Fibroblast of pulmonary artery (primary cell): Measurements from ENCODE around the gene S100A1.

Experiments used
- DNase-seq: peaks from one replicate; pipeline ENCODE4 v3.0.0-alpha.2; 2010; ENCODE audit warnings: low read depth
- H3K4me3 ChIP-seq: replicated peaks from 2 replicates; pipeline ENCODE4 v1.5.1; 2011; ENCODE audit warnings: low read depth, mild to moderate bottlenecking, control low read depth, low read length, moderate library complexity
- TF ChIP-seq, protein P1 (sequence below): IDR thresholded peaks from 2 replicates; pipeline ENCODE4 v1.5.1; 2011; ENCODE audit warnings: mild to moderate bottlenecking, control low read depth, low read length, inconsistent platforms; ENCODE audit errors: missing control alignments

The S100A1 gene

DNA sequence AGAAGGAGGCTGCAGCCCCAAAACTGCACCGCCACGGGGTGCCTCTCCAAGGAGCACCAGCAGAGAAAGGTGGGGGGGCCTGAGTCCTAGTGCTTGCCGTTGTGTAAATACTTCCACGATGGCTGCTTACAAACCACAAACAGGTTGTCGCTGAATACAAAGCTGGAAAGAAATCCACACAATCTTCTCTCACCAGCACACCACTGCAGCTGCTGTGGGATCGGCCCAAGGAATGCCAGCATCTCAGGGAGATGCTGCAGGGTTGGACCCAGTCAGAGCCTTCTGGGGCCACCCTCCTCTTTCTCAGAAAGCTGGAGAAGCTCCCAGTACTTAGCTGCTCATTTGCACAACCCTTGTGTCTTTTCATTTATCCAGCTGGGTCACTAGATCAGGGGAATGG, 9.1 kb upstream of the S100A1 start:
- no peak overlapping the region for H3K4me3 ChIP-seq
- no peak for DNase-seq
- TF ChIP-seq, protein P1, sequence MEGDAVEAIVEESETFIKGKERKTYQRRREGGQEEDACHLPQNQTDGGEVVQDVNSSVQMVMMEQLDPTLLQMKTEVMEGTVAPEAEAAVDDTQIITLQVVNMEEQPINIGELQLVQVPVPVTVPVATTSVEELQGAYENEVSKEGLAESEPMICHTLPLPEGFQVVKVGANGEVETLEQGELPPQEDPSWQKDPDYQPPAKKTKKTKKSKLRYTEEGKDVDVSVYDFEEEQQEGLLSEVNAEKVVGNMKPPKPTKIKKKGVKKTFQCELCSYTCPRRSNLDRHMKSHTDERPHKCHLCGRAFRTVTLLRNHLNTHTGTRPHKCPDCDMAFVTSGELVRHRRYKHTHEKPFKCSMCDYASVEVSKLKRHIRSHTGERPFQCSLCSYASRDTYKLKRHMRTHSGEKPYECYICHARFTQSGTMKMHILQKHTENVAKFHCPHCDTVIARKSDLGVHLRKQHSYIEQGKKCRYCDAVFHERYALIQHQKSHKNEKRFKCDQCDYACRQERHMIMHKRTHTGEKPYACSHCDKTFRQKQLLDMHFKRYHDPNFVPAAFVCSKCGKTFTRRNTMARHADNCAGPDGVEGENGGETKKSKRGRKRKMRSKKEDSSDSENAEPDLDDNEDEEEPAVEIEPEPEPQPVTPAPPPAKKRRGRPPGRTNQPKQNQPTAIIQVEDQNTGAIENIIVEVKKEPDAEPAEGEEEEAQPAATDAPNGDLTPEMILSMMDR = no peak

DNA sequence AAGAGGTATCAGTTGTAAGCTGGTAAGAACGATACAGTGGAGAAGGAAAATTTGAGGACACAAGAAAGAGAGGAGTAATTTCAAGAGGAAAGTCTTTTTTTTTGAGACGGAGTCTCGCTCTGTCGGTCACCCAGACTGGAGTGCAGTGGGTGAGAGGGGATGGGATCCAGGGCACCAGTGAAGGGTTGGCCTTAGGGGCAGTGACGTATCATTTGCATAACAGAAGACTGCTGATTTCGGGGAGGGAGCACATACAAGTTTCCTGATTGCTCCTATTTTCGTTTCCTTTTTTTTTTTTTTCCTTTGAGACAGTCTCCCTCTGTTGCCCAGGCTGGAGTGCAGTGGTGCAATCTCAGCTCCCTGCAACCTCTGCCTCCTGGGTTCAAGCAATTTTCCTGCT, 5.1 kb upstream of the S100A1 start:
- H3K4me3 ChIP-seq = no peak overlapping the region
- TF ChIP-seq, protein P1 = no peak
- DNase-seq = no peak

DNA sequence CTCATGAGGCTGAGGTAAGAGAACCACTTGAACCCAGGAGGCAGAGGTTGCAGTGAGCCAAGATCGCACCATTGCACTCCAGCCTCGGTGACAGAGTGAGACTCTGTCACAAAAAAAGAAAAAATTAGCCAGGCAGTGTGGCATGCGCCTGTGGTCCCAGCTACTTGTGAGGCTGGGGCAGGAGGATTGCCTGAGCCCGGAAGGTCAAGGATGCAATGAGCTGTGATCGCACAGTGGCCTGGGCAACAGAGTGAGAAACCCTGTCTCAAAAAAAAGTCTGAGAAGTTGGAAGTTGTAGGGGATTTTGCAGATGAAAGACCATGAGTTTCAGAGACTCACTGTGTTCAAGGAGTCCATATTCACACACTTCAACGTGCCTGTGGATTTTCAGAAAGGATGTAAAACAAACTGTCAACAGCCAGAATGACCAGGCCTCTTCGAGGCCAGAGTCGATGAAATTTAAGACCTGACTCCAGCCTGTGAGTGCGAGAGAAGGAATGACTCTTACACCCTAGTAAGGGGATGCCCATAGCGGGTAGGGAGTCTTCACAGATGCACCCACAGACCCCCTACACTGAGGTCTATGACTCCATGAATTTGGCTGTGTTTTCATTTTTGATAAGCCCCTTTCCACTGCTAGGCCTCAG, 3.1 kb upstream of the S100A1 start:
- no peak for DNase-seq
- no peak overlapping the region for H3K4me3 ChIP-seq
- TF ChIP-seq, protein P1 = no peak

DNA sequence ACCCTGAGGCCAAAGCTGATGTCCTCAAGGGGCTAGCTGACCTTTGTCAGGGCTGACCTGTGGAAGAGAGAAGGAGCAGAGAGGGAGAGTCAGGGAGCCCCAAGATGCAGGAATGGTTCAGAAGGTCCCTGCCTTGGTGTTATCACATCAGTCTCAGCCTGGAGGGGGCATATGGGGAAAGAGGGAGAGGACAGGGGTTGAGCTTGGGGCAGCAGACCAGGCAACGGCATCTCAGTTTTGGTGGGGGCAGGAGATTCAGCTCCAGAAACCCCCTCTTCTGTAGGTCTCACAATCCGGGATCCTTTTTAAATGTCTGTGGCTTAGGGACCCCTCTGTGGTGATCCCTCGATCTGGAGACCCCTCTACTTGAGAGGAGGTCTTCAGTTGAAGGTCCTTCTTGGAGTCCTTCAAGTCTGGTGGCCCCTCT, 1.7 kb upstream of the S100A1 start:
- peak overlapping the region; percentile 76 for H3K4me3 ChIP-seq
- DNase-seq = no peak
- TF ChIP-seq, protein P1 = no peak

DNA sequence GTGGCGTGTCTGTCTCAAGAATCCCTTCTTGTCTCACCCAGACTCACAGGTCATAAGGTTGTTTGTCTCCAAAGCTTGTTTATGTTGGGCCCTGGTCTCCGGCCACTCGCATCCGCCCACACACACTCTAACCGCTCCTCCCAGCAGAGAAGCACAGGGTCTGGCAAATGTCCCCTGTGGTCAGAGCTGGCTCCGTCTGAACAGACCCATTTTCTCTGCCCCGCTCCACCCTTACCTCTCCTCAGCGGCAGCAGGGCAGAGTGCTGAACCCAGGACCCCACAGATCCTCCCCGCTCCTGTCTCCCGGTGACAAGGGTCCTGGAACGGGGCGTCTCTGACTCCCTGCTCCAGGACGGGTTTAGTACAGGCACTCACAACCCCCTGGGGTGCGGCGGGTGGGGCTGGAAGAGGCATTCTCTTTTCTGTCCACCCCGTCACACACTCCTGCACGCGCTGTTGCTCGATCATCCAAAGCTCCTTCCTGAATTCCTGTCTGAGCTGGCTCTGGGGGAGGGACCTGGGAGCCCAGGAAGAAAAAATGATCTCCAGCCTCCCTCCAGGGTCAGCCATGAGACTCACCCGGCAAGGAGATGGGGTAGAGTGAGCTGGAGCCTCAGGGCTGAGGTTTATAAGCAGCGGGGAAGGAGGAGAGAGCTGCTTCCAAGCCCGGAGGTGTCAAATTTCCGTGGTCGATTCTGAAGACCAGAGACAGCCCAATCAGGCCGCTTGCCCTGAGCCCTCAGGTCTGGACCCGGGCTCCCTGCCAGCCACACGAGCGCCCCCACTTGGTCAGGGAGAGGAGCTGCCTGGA, 1.1 kb upstream of the S100A1 start, which contains the start of gene S100A13:
S100A13 (minus strand) TSS at position 602 of the 811 bp plus-strand sequence. CDS start 1,033 bp downstream, outside the sequence.
- H3K4me3 ChIP-seq = peak within 1 kb of the TSS; percentile 76
- DNase-seq = peak; percentile 96
- TF ChIP-seq, protein P1 = peak; percentile 66

DNA sequence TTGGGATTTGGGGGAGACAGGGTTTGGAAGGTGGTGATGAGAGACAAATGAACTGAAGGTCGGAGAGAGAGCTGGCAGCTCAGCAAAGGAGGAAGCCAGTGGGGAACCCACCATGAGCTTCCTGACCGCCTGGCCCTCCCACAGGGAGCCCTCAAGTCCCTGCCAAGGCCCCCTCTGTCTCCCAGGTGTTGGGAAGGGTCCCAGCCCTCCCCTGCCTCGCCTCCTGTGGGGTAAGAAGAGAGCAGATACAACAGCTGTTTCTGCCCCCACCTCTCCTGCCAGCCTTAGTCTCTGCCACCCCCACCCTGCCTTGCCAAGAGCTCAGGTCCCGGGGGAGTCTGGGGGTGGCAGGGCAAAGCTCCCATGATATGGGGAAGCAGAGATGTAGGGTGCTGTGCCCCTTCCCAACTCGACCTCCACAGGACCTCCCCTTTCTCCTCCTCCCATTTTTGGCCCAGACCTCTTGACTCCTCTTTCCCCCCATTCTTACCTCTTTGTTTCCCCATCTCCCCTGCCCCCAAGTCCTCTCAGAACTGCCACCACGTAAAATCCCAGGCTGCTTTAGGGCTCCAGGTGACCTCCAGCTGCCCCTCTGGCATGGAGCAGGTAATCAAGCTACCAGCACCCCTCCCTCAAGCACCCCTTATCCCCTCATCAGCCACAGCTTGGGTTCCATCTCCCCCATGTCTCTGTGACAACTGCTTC, 556 bp downstream of the S100A1 start:
- H3K4me3 ChIP-seq = no peak overlapping the region
- TF ChIP-seq, protein P1 = no peak
- no peak for DNase-seq
